Tibial nerve (tissue), 4 donors: ENCODE measurements around the gene CHD2. TPM values are rescaled to one million over a fixed set of nuclear protein-coding genes. Genes with fewer than 3 reads are reported as not detected.

Experiments used
- DNase-seq, 2 donors: peaks; one replicate each; pipeline ENCODE4 v3.0.0-alpha.2; 2019; ENCODE audit warnings: low spot score in 2 of 2
- H3K27ac ChIP-seq, 4 donors: fragments of 200-600 bp; sonication (generic) in 3 of 4; one replicate each; pipeline ENCODE4 v1.5.1; 2017 to 2019; ENCODE audit warnings: mild to moderate bottlenecking in 1 of 4
- H3K27me3 ChIP-seq, 2 donors: fragments of 200-600 bp; sonication (generic) in 1 of 2; one replicate each; pipeline versions ENCODE4 v1.5.1 to v1.6.0; 2017 to 2019
- H3K36me3 ChIP-seq, 3 donors: fragments of 200-600 bp; sonication (generic); one replicate each; pipeline ENCODE4 v1.5.1; 2018 to 2019
- H3K4me1 ChIP-seq, 4 donors: fragments of 200-600 bp; sonication (generic) in 3 of 4; one replicate each; pipeline ENCODE4 v1.5.1; 2017 to 2019
- H3K4me3 ChIP-seq, 4 donors: fragments of 200-600 bp; sonication (generic) in 3 of 4; one replicate each; pipeline ENCODE4 v1.5.1; 2017 to 2019; ENCODE audit warnings: mild to moderate bottlenecking in 1 of 4, moderate library complexity in 1 of 4
- H3K9me3 ChIP-seq, 4 donors: fragments of 200-600 bp; sonication (generic) in 3 of 4; one replicate each; pipeline ENCODE4 v1.5.1; 2017 to 2019
- EP300 ChIP-seq, 2 donors: sonication (generic); formaldehyde crosslinking; IDR thresholded peaks; one replicate each; pipeline ENCODE4 v1.6.1; 2017; ENCODE audit warnings: antibody characterized with exemption in 2 of 2, mild to moderate bottlenecking in 1 of 2
- POLR2A ChIP-seq, 2 donors: fragments of 450-650 bp; IDR thresholded peaks; one replicate each; pipeline ENCODE4 v1.6.1; 2017; ENCODE audit warnings: antibody characterized with exemption in 2 of 2, mild to moderate bottlenecking in 2 of 2, moderate library complexity in 2 of 2
- WGBS, 2 donors: methylation state at CpG; one replicate each; pipeline ENCODE4 v1.1.5; 2018; 5-methylcytosine and 5-hydroxymethylcytosine counted together
- total RNA-seq, 4 donors: library from RNA; depleted of rRNA; stranded (reverse); fragments of >200 nt; gene quantifications; one replicate each; pipeline ENCODE4 v1.1.0, GENCODE V29; 2016
- TF ChIP-seq, protein P1 (sequence below), 5 experiments: fragments of 200-600 bp in 3 of 5; fragments of 450-650 bp in 2 of 5; sonication (generic) in 3 of 5; IDR thresholded peaks; one replicate each; pipeline ENCODE4 v1.5.1; 2016 to 2019; ENCODE audit warnings: antibody characterized with exemption in 5 of 5, mild to moderate bottlenecking in 3 of 5, moderate library complexity in 2 of 5

Gene CHD2
- total RNA-seq, 4 donors from 2014 or later: 96.5 to 133 (median 102) TPM

DNA sequence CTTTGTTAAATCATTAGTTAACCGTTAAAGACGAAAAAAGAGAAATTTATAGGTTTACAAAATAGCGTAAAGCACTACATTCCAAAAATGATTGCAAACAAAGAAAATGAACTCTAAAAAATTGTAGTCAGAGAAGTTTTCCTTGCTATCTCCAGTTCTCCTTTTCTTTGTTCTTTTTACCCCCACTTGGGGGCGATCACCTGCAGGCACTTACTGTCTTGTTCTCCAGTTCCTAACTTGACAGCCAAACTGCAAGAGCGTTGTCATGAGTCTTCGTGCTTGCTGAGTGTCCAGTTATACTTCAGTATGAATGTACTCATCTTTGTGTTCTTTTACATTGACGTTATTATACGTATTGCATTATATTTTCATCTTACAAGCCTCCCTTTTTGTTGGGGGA is 54.5 kb downstream of the CHD2 start:
- Histone ChIP-seq H3K4me1 (peaks cover 0 to 21% (median 0%) of the 10 kb centered on the region in 4 donors), H3K27ac (no peak overlapping the region), H3K9me3 (peaks cover 0 to 10% (median 2%) of the 10 kb centered on the region in 4 donors), H3K36me3 (peaks cover 2 to 96% (median 9%) of the 10 kb centered on the region in 3 donors), H3K27me3 (no peaks in the 10 kb centered on the region), H3K4me3 (no peak overlapping the region)
- 94 to 95% methylated on average over 8 of the region's 8 CpGs for WGBS, 2 donors
- DNase-seq: no peak
- TF ChIP-seq, protein P1, sequence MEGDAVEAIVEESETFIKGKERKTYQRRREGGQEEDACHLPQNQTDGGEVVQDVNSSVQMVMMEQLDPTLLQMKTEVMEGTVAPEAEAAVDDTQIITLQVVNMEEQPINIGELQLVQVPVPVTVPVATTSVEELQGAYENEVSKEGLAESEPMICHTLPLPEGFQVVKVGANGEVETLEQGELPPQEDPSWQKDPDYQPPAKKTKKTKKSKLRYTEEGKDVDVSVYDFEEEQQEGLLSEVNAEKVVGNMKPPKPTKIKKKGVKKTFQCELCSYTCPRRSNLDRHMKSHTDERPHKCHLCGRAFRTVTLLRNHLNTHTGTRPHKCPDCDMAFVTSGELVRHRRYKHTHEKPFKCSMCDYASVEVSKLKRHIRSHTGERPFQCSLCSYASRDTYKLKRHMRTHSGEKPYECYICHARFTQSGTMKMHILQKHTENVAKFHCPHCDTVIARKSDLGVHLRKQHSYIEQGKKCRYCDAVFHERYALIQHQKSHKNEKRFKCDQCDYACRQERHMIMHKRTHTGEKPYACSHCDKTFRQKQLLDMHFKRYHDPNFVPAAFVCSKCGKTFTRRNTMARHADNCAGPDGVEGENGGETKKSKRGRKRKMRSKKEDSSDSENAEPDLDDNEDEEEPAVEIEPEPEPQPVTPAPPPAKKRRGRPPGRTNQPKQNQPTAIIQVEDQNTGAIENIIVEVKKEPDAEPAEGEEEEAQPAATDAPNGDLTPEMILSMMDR (IDR thresholded peaks at IDR 0.05): no peak
- TF ChIP-seq EP300 (IDR thresholded peaks at IDR 0.05): no peak
- TF ChIP-seq POLR2A (IDR thresholded peaks at IDR 0.05): no peak

DNA sequence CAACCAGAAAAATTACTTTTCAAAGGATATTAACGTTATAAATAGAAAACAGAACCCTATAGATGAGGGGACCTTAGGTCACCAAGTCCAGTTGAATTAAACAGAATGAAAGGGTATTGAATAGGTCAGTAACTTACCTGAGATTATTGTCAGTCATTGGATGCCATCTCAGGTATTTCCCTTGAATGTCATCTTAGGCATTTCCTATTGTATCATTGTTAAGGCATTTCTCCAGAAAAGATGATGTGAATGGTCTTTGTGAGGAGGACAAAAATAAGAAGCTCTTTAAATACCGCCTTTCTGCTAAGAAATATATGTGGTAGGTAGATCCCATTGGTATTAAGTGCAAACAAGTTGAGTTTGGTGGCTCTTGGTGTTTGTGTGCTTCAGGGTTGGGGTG is 55.6 kb downstream of the CHD2 start:
- Histone ChIP-seq H3K9me3 (no peaks in the 10 kb centered on the region), H3K27ac (no peak overlapping the region), H3K36me3 (peaks cover 0 to 96% (median 0%) of the 10 kb centered on the region in 3 donors), H3K4me1 (peaks cover 0 to 21% (median 0%) of the 10 kb centered on the region in 4 donors), H3K27me3 (no peaks in the 10 kb centered on the region), H3K4me3 (no peak overlapping the region)
- 90% methylated on average over 2 of the region's 2 CpGs for WGBS, 2 donors
- TF ChIP-seq, protein P1 (IDR thresholded peaks at IDR 0.05): no peak
- no peak for TF ChIP-seq POLR2A (IDR thresholded peaks at IDR 0.05)
- no peak for TF ChIP-seq EP300 (IDR thresholded peaks at IDR 0.05)
- DNase-seq: no peak

DNA sequence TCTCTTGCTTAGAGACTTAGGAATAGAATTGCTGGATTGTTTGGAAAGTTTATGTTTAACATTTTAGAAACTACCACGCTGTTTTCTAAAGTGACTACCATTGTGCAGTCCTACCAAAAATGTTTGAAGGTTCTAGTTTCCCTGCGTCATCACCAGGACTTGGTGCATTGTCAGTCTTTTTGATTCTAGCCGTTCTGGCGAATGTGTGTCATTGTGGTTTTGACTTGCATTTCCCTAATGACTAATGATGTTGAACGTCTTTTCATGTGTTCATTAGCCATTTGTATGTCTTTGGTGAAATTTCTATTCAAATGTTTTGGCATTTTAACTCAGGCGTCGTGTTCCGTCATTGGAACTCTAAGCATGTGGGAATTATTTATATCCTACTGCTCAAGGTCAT is 58.0 kb downstream of the CHD2 start:
- H3K4me1 ChIP-seq: peaks cover 0 to 6% (median 0%) of the 10 kb centered on the region in 4 donors
- H3K36me3 ChIP-seq: peaks cover 0 to 97% (median 0%) of the 10 kb centered on the region in 3 donors
- no peaks in the 10 kb centered on the region for H3K9me3 ChIP-seq
- no peak for DNase-seq
- no peaks in the 10 kb centered on the region for H3K27me3 ChIP-seq
- TF ChIP-seq EP300 (IDR thresholded peaks at IDR 0.05) (no peak), POLR2A (IDR thresholded peaks at IDR 0.05) (no peak)
- TF ChIP-seq, protein P1 (IDR thresholded peaks at IDR 0.05): no peak
- H3K4me3 ChIP-seq: no peak overlapping the region
- 57 to 64% methylated on average over 8 of the region's 8 CpGs for WGBS, 2 donors
- no peak overlapping the region for H3K27ac ChIP-seq

DNA sequence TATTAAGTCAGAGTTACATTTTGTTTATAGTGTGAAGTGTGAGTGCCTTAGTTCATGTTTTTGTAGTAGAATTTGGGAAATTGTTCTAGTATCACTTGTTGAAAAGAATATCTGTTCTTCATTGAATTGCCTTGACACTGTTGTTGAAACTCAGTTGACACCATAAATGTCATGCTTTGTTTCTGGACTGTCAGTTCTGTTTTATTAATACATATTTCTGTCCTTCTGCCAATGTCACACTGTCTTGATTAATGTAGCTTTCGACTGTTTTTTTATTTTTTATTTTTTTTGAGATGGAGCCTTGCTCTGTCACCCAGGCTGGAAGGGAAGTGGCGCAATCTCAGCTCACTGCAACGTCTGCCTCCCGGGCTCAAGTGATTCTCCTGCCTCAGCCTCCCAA is 59.1 kb downstream of the CHD2 start:
- 75 to 85% methylated on average over 4 of the region's 4 CpGs for WGBS, 2 donors
- DNase-seq: no peak
- Histone ChIP-seq H3K27me3 (no peaks in the 10 kb centered on the region), H3K27ac (peak overlapping the region in 1 of 4 donors; percentile 2), H3K36me3 (peaks cover 0 to 97% (median 0%) of the 10 kb centered on the region in 3 donors), H3K4me1 (peaks cover 0 to 6% (median 0%) of the 10 kb centered on the region in 4 donors), H3K9me3 (no peaks in the 10 kb centered on the region), H3K4me3 (no peak overlapping the region)
- no peak for TF ChIP-seq EP300 (IDR thresholded peaks at IDR 0.05)
- TF ChIP-seq, protein P1 (IDR thresholded peaks at IDR 0.05): no peak
- no peak for TF ChIP-seq POLR2A (IDR thresholded peaks at IDR 0.05)

DNA sequence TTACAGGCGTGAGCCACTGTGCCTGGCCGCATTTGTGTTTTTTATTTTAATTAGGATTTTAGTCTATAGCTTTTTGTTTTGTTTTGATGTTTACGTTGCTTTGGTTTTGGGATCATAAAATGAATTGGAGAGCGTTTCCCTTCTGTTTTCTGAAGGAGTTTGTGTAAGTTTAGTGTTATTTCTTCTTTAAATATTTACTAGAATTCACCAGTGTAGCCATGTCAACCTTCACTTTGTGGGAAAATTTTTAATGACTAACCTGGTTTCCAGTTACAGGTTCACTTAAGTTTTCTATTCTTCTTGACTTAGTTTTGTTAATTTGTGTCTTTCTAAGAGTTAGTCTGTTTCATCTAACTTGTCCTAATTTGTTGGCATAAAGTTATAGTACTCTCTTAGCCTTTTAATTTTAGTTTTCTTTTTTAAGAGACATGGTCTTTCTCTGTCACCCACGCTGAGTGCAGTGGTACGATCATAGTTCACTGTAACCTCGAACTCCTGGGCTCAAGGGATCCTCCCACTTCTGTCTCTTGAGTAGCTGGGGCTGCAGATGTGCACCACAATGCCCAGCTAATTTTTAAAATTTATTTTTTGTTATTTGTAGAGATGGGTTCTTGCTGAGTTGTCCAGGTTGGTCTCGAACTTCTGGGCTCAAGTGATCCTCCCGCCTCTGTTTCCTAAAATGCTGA is 61.0 kb downstream of the CHD2 start:
- Histone ChIP-seq H3K27me3 (no peaks in the 10 kb centered on the region), H3K27ac (no peak overlapping the region), H3K9me3 (no peaks in the 10 kb centered on the region), H3K4me1 (peaks cover 0 to 6% (median 0%) of the 10 kb centered on the region in 4 donors), H3K4me3 (no peak overlapping the region), H3K36me3 (peaks cover 0 to 92% (median 0%) of the 10 kb centered on the region in 3 donors)
- WGBS, 2 donors: 92 to 93% methylated on average over 9 of the region's 9 CpGs
- DNase-seq: no peak
- TF ChIP-seq POLR2A (IDR thresholded peaks at IDR 0.05): no peak
